IMR-90 (cell line): ENCODE results near the gene GALNT7. TPM values are rescaled to one million over a fixed set of nuclear protein-coding genes. Genes with fewer than 3 reads are reported as not detected.

Experiments
- ATAC-seq: fragments of 200-7000 bp; cut with Tn5 transposase; 2 replicates; pipeline ENCODE4 v1.9.1; 2020; ENCODE audit warnings: low read depth, mild to moderate bottlenecking, moderate library complexity
- BruUV-seq: library from RNA; stranded (reverse); fragments of 400-500 nt; replicated peaks from 2 replicates; lab custom pipeline; 2021; lab: Mats Ljungman, UMichigan
- CTCF ChIA-PET: fragments of 300-600 bp; formaldehyde crosslinking; extraction: SDS; loops from one replicate; lab custom pipeline; 2021; ENCODE audit warnings: antibody characterized with exemption; lab: Yijun Ruan, JAX
- POLR2A ChIA-PET: fragments of 300-600 bp; sonication (Branson Sonifier 250); formaldehyde crosslinking; loops from one replicate; lab custom pipeline; 2022; ENCODE audit warnings: antibody characterized with exemption; ENCODE audit not compliant: unreplicated experiment; lab: Charles Lee
- DNase-seq: peaks from one replicate; pipeline ENCODE4 v3.0.0; 2013
- H2AFZ ChIP-seq: replicated peaks from 2 replicates; pipeline ENCODE3; 2013; ENCODE audit warnings: low read length, mild to moderate bottlenecking; ENCODE audit not compliant: poor library complexity
- H2AK5ac ChIP-seq: 2 replicates; pipeline ENCODE4 v1.6.1; 2013; ENCODE audit warnings: low read depth, low read length, inconsistent platforms
- H2AK9ac ChIP-seq: replicated peaks from 2 replicates; pipeline ENCODE3; 2013; ENCODE audit warnings: mild to moderate bottlenecking, low read depth, low read length, moderate library complexity; ENCODE audit not compliant: poor library complexity
- H2BK120ac ChIP-seq: 2 replicates; pipeline ENCODE4 v1.6.1; 2013; ENCODE audit warnings: low read depth, low read length, inconsistent platforms
- H2BK15ac ChIP-seq: 3 replicates; pipeline ENCODE4 v1.6.1; 2013; ENCODE audit warnings: low read depth, low read length, inconsistent platforms
- H2BK20ac ChIP-seq: 2 replicates; pipeline ENCODE4 v1.6.1; 2013; ENCODE audit warnings: low read depth, mild to moderate bottlenecking, inconsistent platforms, low read length, moderate library complexity
- H2BK5ac ChIP-seq: 2 replicates; pipeline ENCODE4 v1.6.1; 2013; ENCODE audit warnings: mild to moderate bottlenecking, low read depth, low read length, inconsistent platforms; ENCODE audit not compliant: poor library complexity, severe bottlenecking
- H3K14ac ChIP-seq: replicated peaks from 2 replicates; pipeline ENCODE4 v1.6.1; 2013; ENCODE audit warnings: low read depth, low read length, inconsistent platforms
- H3K18ac ChIP-seq: 2 replicates; pipeline ENCODE4 v1.6.1; 2013; ENCODE audit warnings: low read depth, low read length, control low read depth
- H3K23ac ChIP-seq: 2 replicates; pipeline ENCODE4 v1.6.1; 2013; ENCODE audit warnings: low read depth, low read length, inconsistent platforms
- H3K27ac ChIP-seq: 2 replicates; pipeline ENCODE4 v1.5.1; 2013; ENCODE audit warnings: mild to moderate bottlenecking, control low read depth, low read length; ENCODE audit not compliant: insufficient read depth
- H3K27me3 ChIP-seq: 2 replicates; pipeline ENCODE4 v1.6.1; 2013; ENCODE audit warnings: low read length; ENCODE audit not compliant: control insufficient read depth, insufficient read depth
- H3K36me3 ChIP-seq: 2 replicates; pipeline ENCODE4 v1.6.1; 2013; ENCODE audit warnings: low read length, mixed read lengths; ENCODE audit not compliant: control insufficient read depth, insufficient read depth
- H3K4ac ChIP-seq: 2 replicates; pipeline ENCODE4 v1.6.1; 2013; ENCODE audit warnings: low read depth, low read length, inconsistent platforms
- H3K4me1 ChIP-seq: 2 replicates; pipeline ENCODE4 v1.6.1; 2013; ENCODE audit warnings: low read length, mixed read lengths; ENCODE audit not compliant: control insufficient read depth, insufficient read depth
- H3K4me2 ChIP-seq: 2 replicates; pipeline ENCODE4 v1.6.1; 2013; ENCODE audit warnings: low read depth, mild to moderate bottlenecking, control low read depth, low read length, moderate library complexity
- H3K4me3 ChIP-seq: 2 replicates; pipeline ENCODE4 v1.5.1; 2013; ENCODE audit warnings: low read depth, mild to moderate bottlenecking, control low read depth, low read length, moderate library complexity; ENCODE audit not compliant: insufficient read depth
- H3K56ac ChIP-seq: 2 replicates; pipeline ENCODE4 v1.6.1; 2013; ENCODE audit warnings: low read length, inconsistent platforms; ENCODE audit not compliant: insufficient read depth; ENCODE audit errors: extremely low read depth
- H3K79me1 ChIP-seq, 2 experiments: 2 replicates each; pipeline ENCODE4 v1.6.1; 2013; ENCODE audit warnings: low read length in 2 of 2, inconsistent platforms in 1 of 2, low read depth in 1 of 2
- H3K9ac ChIP-seq: 2 replicates; pipeline ENCODE4 v1.6.1; 2013; ENCODE audit warnings: low read depth, low read length, control low read depth
- H3K9me1 ChIP-seq: 2 replicates; pipeline ENCODE4 v1.6.1; 2013; ENCODE audit warnings: low read length, inconsistent platforms; ENCODE audit not compliant: insufficient read depth
- H3K9me3 ChIP-seq: 2 replicates; pipeline ENCODE4 v1.6.1; 2013; ENCODE audit warnings: low read length; ENCODE audit not compliant: control insufficient read depth, insufficient read depth
- H4K20me1 ChIP-seq: 2 replicates; pipeline ENCODE4 v1.6.1; 2013; ENCODE audit warnings: low read length, inconsistent platforms; ENCODE audit not compliant: insufficient read depth
- H4K5ac ChIP-seq: 2 replicates; pipeline ENCODE4 v1.6.1; 2013; ENCODE audit warnings: mild to moderate bottlenecking, low read depth, low read length, control low read depth
- H4K8ac ChIP-seq, 2 experiments: 2 replicates each; pipeline ENCODE4 v1.6.1; 2013; ENCODE audit warnings: low read depth in 2 of 2, low read length in 2 of 2, control low read depth in 1 of 2, inconsistent platforms in 1 of 2
- H4K91ac ChIP-seq: 2 replicates; pipeline ENCODE4 v1.6.1; 2013; ENCODE audit warnings: low read depth, low read length, inconsistent platforms; ENCODE audit not compliant: insufficient read depth
- BHLHE40 ChIP-seq: fragments of 150-350 bp; IDR thresholded peaks from 2 replicates; pipeline ENCODE4 v1.6.1; 2016; ENCODE audit warnings: mild to moderate bottlenecking, low read depth, low read length
- CEBPB ChIP-seq: IDR thresholded peaks from 2 replicates; pipeline ENCODE4 v1.6.1; 2012; ENCODE audit warnings: low read depth, low read length, improper control_type of control experiment
- CHD1 ChIP-seq: IDR thresholded peaks from 2 replicates; pipeline ENCODE4 v1.6.1; 2012; ENCODE audit warnings: low read depth, low read length, improper control_type of control experiment
- FOS ChIP-seq: fragments of 150-350 bp; IDR thresholded peaks from 2 replicates; pipeline ENCODE4 v1.6.1; 2016; ENCODE audit warnings: low read depth, low read length
- MAFK ChIP-seq: IDR thresholded peaks from 2 replicates; pipeline ENCODE4 v1.6.1; 2012; ENCODE audit warnings: low read depth, low read length, improper control_type of control experiment
- MAZ ChIP-seq: IDR thresholded peaks from 2 replicates; pipeline ENCODE4 v1.6.1; 2012; ENCODE audit warnings: low read depth, mild to moderate bottlenecking, low read length, improper control_type of control experiment, moderate library complexity, borderline replicate concordance
- MXI1 ChIP-seq: IDR thresholded peaks from 2 replicates; pipeline ENCODE4 v1.6.1; 2012; ENCODE audit warnings: low read depth, mild to moderate bottlenecking, low read length, moderate library complexity, borderline replicate concordance
- NFE2L2 ChIP-seq: fragments of 150-350 bp; IDR thresholded peaks from 2 replicates; pipeline ENCODE4 v1.6.1; 2016; ENCODE audit warnings: low read depth, mild to moderate bottlenecking, low read length
- POLR2A ChIP-seq: IDR thresholded peaks from 2 replicates; pipeline ENCODE4 v1.6.1; 2012; ENCODE audit warnings: mild to moderate bottlenecking, low read depth, low read length
- RAD21 ChIP-seq: IDR thresholded peaks from 2 replicates; pipeline ENCODE4 v1.6.1; 2012; ENCODE audit warnings: low read length, improper control_type of control experiment
- RCOR1 ChIP-seq: IDR thresholded peaks from 2 replicates; pipeline ENCODE4 v1.6.1; 2012; ENCODE audit warnings: mild to moderate bottlenecking, low read length, improper control_type of control experiment; ENCODE audit not compliant: insufficient replicate concordance
- RFX5 ChIP-seq: IDR thresholded peaks from 2 replicates; pipeline ENCODE4 v1.8.0; 2012; ENCODE audit warnings: low read depth, mild to moderate bottlenecking, low read length, moderate library complexity
- SMC3 ChIP-seq: fragments of 150-350 bp; IDR thresholded peaks from 2 replicates; pipeline ENCODE4 v1.6.1; 2016; ENCODE audit warnings: low read depth, mild to moderate bottlenecking, antibody characterized with exemption, low read length, moderate library complexity
- WGBS, 2 experiments: methylation state at CpG; one replicate each; pipeline versions ENCODE4 v1.1.5 to v1.1.7; 2013; ENCODE audit warnings: missing lambda C conversion rate in 2 of 2; ENCODE audit not compliant: insufficient read length in 1 of 2; ENCODE audit errors: extremely low coverage in 2 of 2; 5-methylcytosine and 5-hydroxymethylcytosine counted together
- dilution Hi-C: fragments of 300-500 bp; cut with HindIII; formaldehyde crosslinking; loops from one replicate; pipeline ENCODE4 v1.14.3; 2018; ENCODE audit warnings: low sequenced_read_pairs; ENCODE audit not compliant: unreplicated experiment
- in situ Hi-C: fragments of 300-500 bp; cut with MboI; formaldehyde crosslinking; loops from 3 replicates; pipeline ENCODE4 v1.14.3; 2019; ENCODE audit warnings: low sequenced_read_pairs, inconsistent platforms, mixed read lengths
- intact Hi-C: fragments of 100-400 bp; cut with micrococcal nuclease; formaldehyde crosslinking; loops from 2 replicates; pipeline ENCODE4 v1.10.0; 2022
- polyA plus RNA-seq, 3 experiments: library from polyadenylated mRNA; depleted of rRNA; stranded (reverse); fragments of >200 nt; gene quantifications; 2 replicates each; pipeline ENCODE4 v1.2.3, GENCODE V29; 2012; ENCODE audit warnings: low replicate concordance in 1 of 3
- total RNA-seq: library from RNA; depleted of rRNA; stranded (reverse); fragments of >200 nt; gene quantifications from 2 replicates; pipeline ENCODE4 v1.2.3, GENCODE V29; 2012
- TF ChIP-seq, protein P1 (sequence below): fragments of 150-350 bp; IDR thresholded peaks from 2 replicates; pipeline ENCODE4 v1.6.1; 2017; ENCODE audit warnings: mild to moderate bottlenecking, antibody characterized with exemption, low read length, low read depth
- TF ChIP-seq, protein P2 (sequence below): conservative IDR thresholded peaks from 2 replicates; pipeline ENCODE4 v1.5.1; 2012; ENCODE audit warnings: mild to moderate bottlenecking, low read depth, low read length, improper control_type of control experiment
- TF ChIP-seq, protein P3 (sequence below): fragments of 150-350 bp; IDR thresholded peaks from 2 replicates; pipeline ENCODE4 v1.6.1; 2016; ENCODE audit warnings: low read depth, mild to moderate bottlenecking, low read length, moderate library complexity, borderline replicate concordance

The GALNT7 gene
- total and polyA plus RNA-seq, 2 of the 4 experiments (the other 2 are of a cell fraction): 19.1 to 31.2 TPM

DNA sequence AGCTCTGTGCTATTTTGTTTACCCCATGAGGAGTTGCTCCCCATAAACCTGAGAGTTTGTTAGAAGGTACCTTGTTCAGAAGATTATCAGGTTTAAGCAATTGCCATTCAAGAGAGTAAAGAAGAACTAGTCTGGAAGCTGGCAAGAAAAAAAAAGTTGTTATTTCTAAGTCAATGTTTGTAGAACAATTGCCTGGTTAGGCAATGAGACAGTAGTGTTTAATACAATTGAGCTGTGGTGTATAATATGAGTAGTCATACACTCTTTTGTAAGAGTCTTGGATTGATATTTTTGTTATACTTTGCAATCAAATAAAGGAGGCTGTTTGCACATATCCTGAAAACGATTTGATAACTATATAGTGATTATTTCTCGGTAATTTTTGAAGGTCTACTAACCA, 44.7 kb downstream of the GALNT7 start:
- Histone ChIP-seq H2AFZ (no peak overlapping the region), H2BK120ac (no peak overlapping the region), H2BK20ac (no peak overlapping the region), H3K23ac (no peak overlapping the region), H3K9me3 (no peaks in the 10 kb centered on the region), H3K56ac (no peak overlapping the region), H3K18ac (no peak overlapping the region), H4K5ac (no peak overlapping the region), H2AK9ac (no peak overlapping the region), H2BK15ac (no peak overlapping the region), H3K14ac (no peak overlapping the region), H3K27ac (no peak overlapping the region), H3K9me1 (peaks cover 2% of the 10 kb centered on the region; the same call in 1 of the 2 replicates), H3K9ac (no peak overlapping the region), H3K79me1 (no peaks in the 10 kb centered on the region; a peak in 2 of 4 replicates), H4K8ac (no peak overlapping the region), H4K20me1 (no peaks in the 10 kb centered on the region; the same call in 1 of the 2 replicates), H2BK5ac (no peak overlapping the region), H3K4me3 (no peak overlapping the region), H4K91ac (no peak overlapping the region), H3K27me3 (no peaks in the 10 kb centered on the region), H3K4ac (no peak overlapping the region), H2AK5ac (no peak overlapping the region), H3K36me3 (no peaks in the 10 kb centered on the region), H3K4me2 (no peak overlapping the region), H3K4me1 (peaks cover 1% of the 10 kb centered on the region)
- no CpG with 5 or more reads among the region's 2 CpGs for WGBS, 2 experiments
- in situ Hi-C loops: no loop called here
- no TSS peak for BruUV-seq
- intact Hi-C loops: loop anchor here (5.0 kb wide), 1 partner anchor 814 kb away; no protein-coding TSS in a partner anchor
- DNase-seq (no peak), ATAC-seq (no peak)
- no peak for TF ChIP-seq RAD21
- no peak for TF ChIP-seq MAZ
- TF ChIP-seq CEBPB: no peak
- no peak for TF ChIP-seq RCOR1
- TF ChIP-seq, protein P1, sequence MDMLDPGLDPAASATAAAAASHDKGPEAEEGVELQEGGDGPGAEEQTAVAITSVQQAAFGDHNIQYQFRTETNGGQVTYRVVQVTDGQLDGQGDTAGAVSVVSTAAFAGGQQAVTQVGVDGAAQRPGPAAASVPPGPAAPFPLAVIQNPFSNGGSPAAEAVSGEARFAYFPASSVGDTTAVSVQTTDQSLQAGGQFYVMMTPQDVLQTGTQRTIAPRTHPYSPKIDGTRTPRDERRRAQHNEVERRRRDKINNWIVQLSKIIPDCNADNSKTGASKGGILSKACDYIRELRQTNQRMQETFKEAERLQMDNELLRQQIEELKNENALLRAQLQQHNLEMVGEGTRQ: no peak
- TF ChIP-seq, protein P2, sequence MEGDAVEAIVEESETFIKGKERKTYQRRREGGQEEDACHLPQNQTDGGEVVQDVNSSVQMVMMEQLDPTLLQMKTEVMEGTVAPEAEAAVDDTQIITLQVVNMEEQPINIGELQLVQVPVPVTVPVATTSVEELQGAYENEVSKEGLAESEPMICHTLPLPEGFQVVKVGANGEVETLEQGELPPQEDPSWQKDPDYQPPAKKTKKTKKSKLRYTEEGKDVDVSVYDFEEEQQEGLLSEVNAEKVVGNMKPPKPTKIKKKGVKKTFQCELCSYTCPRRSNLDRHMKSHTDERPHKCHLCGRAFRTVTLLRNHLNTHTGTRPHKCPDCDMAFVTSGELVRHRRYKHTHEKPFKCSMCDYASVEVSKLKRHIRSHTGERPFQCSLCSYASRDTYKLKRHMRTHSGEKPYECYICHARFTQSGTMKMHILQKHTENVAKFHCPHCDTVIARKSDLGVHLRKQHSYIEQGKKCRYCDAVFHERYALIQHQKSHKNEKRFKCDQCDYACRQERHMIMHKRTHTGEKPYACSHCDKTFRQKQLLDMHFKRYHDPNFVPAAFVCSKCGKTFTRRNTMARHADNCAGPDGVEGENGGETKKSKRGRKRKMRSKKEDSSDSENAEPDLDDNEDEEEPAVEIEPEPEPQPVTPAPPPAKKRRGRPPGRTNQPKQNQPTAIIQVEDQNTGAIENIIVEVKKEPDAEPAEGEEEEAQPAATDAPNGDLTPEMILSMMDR: no peak
- TF ChIP-seq POLR2A: no peak
- no peak for TF ChIP-seq MAFK
- TF ChIP-seq MXI1: no peak
- no peak for TF ChIP-seq NFE2L2
- no peak for TF ChIP-seq RFX5
- TF ChIP-seq FOS: no peak
- TF ChIP-seq BHLHE40: no peak
- TF ChIP-seq, protein P3, sequence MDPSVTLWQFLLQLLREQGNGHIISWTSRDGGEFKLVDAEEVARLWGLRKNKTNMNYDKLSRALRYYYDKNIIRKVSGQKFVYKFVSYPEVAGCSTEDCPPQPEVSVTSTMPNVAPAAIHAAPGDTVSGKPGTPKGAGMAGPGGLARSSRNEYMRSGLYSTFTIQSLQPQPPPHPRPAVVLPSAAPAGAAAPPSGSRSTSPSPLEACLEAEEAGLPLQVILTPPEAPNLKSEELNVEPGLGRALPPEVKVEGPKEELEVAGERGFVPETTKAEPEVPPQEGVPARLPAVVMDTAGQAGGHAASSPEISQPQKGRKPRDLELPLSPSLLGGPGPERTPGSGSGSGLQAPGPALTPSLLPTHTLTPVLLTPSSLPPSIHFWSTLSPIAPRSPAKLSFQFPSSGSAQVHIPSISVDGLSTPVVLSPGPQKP: no peak
- TF ChIP-seq SMC3: no peak
- TF ChIP-seq CHD1: no peak
- dilution Hi-C loops: no loop called here
- POLR2A ChIA-PET: no interaction called here
- CTCF ChIA-PET: no interaction called here
